WTC11 (cell line): ENCODE data around the gene PURA. TPM values are rescaled to one million over a fixed set of nuclear protein-coding genes. Genes with fewer than 3 reads are reported as not detected.

Experiments
- ATAC-seq: fragments of 200-7000 bp; cut with Tn5 transposase; 2 replicates; pipeline ENCODE4 v1.10.0; 2021; ENCODE audit warnings: mild to moderate bottlenecking, moderate library complexity
- CTCF ChIA-PET: fragments of 300-600 bp; sonication (Branson Sonifier 250); formaldehyde crosslinking; loops from one replicate; lab custom pipeline; 2021; ENCODE audit warnings: antibody characterized with exemption; lab: Charles Lee
- POLR2A ChIA-PET: fragments of 350-600 bp; sonication (Branson Sonifier 250); formaldehyde crosslinking; loops from one replicate; lab custom pipeline; 2021; ENCODE audit warnings: antibody characterized with exemption; lab: Charles Lee
- DNase-seq: peaks from one replicate; pipeline ENCODE4 v3.0.0; 2021; ENCODE audit warnings: low spot score
- H3K27ac Mint-ChIP-seq: 2 replicates; pipeline ENCODE4 v1.8.0; 2021; ENCODE audit warnings: mixed read lengths
- H3K27me3 Mint-ChIP-seq: 2 replicates; pipeline ENCODE4 v1.8.0; 2021; ENCODE audit warnings: low read depth, mild to moderate bottlenecking, moderate library complexity, mixed read lengths
- H3K36me3 Mint-ChIP-seq: 2 replicates; pipeline ENCODE4 v1.8.0; 2021; ENCODE audit warnings: mixed read lengths
- H3K4me1 Mint-ChIP-seq: 2 replicates; pipeline ENCODE4 v1.8.0; 2022; ENCODE audit warnings: mixed read lengths
- H3K4me3 Mint-ChIP-seq: 2 replicates; pipeline ENCODE4 v1.8.0; 2021; ENCODE audit warnings: mild to moderate bottlenecking, moderate library complexity, mixed read lengths
- H3K9me3 Mint-ChIP-seq: 2 replicates; pipeline ENCODE4 v1.8.0; 2021; ENCODE audit warnings: mixed read lengths
- GABPB1 ChIP-seq: sonication (generic); formaldehyde crosslinking; IDR thresholded peaks from 2 replicates; pipeline ENCODE4 v1.8.1; 2023; ENCODE audit warnings: mild to moderate bottlenecking, missing genetic modification reagents
- GRHL2 ChIP-seq: fragments of 250-450 bp; sonication (Bioruptor Pico); IDR thresholded peaks from 2 replicates; pipeline ENCODE4 v1.8.0; 2022; ENCODE audit warnings: mild to moderate bottlenecking, moderate library complexity; ENCODE audit not compliant: insufficient replicate concordance, severe bottlenecking
- HMGA2 ChIP-seq: fragments of 250-450 bp; sonication (Bioruptor Pico); IDR thresholded peaks from 2 replicates; pipeline ENCODE4 v1.4.0; 2021; ENCODE audit warnings: mild to moderate bottlenecking, moderate library complexity
- IRF2 ChIP-seq: sonication (generic); formaldehyde crosslinking; IDR thresholded peaks from 2 replicates; pipeline ENCODE4 v1.8.0; 2022; ENCODE audit warnings: low read depth, missing genetic modification reagents, borderline replicate concordance
- NFATC4 ChIP-seq: fragments of 250-450 bp; sonication (Bioruptor Pico); IDR thresholded peaks from 2 replicates; pipeline ENCODE4 v1.9.0; 2021; ENCODE audit warnings: mild to moderate bottlenecking
- NFYB ChIP-seq: sonication (generic); formaldehyde crosslinking; conservative IDR thresholded peaks from 2 replicates; pipeline ENCODE4 v1.8.0; 2022; ENCODE audit warnings: low read depth, missing genetic modification reagents
- PRRX2 ChIP-seq: fragments of 250-450 bp; sonication (Bioruptor Pico); IDR thresholded peaks from 2 replicates; pipeline ENCODE4 v1.8.0; 2021; ENCODE audit warnings: mild to moderate bottlenecking
- RELA ChIP-seq: sonication (generic); formaldehyde crosslinking; IDR thresholded peaks from 2 replicates; pipeline ENCODE4 v1.8.1; 2022; ENCODE audit warnings: missing genetic modification reagents, mild to moderate bottlenecking, borderline replicate concordance
- RORB ChIP-seq: fragments of 250-450 bp; sonication (Bioruptor Pico); IDR thresholded peaks from 2 replicates; pipeline ENCODE4 v1.9.0; 2021; ENCODE audit warnings: mild to moderate bottlenecking
- ZNF281 ChIP-seq: sonication (generic); formaldehyde crosslinking; IDR thresholded peaks from 2 replicates; pipeline ENCODE4 v1.8.0; 2023; ENCODE audit warnings: mild to moderate bottlenecking, missing genetic modification reagents
- ZNF317 ChIP-seq: sonication (generic); formaldehyde crosslinking; IDR thresholded peaks from 2 replicates; pipeline ENCODE4 v1.8.1; 2023; ENCODE audit warnings: low read depth, mild to moderate bottlenecking, moderate library complexity, missing genetic modification reagents, borderline replicate concordance
- ZNF416 ChIP-seq: fragments of 250-450 bp; sonication (Bioruptor Pico); IDR thresholded peaks from 2 replicates; pipeline ENCODE4 v1.9.0; 2021; ENCODE audit warnings: mild to moderate bottlenecking, inconsistent platforms
- total RNA-seq: library from RNA; stranded (reverse); gene quantifications from 3 replicates; pipeline ENCODE4 v1.2.3, GENCODE V29; 2021
- TF ChIP-seq, protein P1 (sequence below): fragments of 250-450 bp; sonication (Bioruptor Pico); IDR thresholded peaks from 2 replicates; pipeline ENCODE4 v1.9.0; 2021; ENCODE audit warnings: mild to moderate bottlenecking
- TF ChIP-seq, protein P2 (sequence below): fragments of 250-450 bp; sonication (Bioruptor Pico); IDR thresholded peaks from 2 replicates; pipeline ENCODE4 v1.8.0; 2021; ENCODE audit warnings: mild to moderate bottlenecking
- TF ChIP-seq, protein P3 (sequence below): fragments of 250-450 bp; sonication (Bioruptor Pico); IDR thresholded peaks from 2 replicates; pipeline ENCODE4 v1.9.0; 2021; ENCODE audit warnings: mild to moderate bottlenecking
- TF ChIP-seq, protein P4 (sequence below): sonication (generic); formaldehyde crosslinking; IDR thresholded peaks from 2 replicates; pipeline ENCODE4 v1.8.1; 2023; ENCODE audit warnings: mild to moderate bottlenecking, missing genetic modification reagents
- TF ChIP-seq, protein P5 (sequence below): sonication (generic); formaldehyde crosslinking; IDR thresholded peaks from 2 replicates; pipeline ENCODE4 v1.8.0; 2022; ENCODE audit warnings: mild to moderate bottlenecking, missing genetic modification reagents
- TF ChIP-seq, protein P6 (sequence below): fragments of 200-600 bp; IDR thresholded peaks from 2 replicates; pipeline ENCODE4 v1.8.0; 2022; ENCODE audit warnings: antibody characterized with exemption

Gene PURA
- total RNA-seq, 1 experiment from 2014 or later: 9.0 TPM

DNA sequence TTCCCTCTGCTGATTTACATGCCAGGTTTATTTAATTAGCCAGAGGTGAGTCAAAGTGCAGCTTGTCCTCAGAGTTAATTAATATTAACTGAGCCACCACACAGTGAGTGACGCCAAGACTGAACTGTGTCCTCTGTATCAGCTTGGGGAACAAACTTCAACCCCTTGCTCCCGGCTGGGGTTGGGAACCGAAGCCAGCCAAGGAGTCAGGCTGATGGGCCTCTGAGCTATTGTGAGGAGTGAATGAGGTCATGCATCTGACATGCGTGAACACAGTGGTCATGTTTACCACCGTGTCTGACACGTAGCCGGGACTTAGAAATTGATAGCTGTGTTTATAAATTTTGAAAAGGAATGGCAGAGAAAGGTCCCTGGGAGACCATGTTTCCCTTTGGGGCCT lies 28.9 kb downstream of the PURA start:
- peaks cover 13% of the 10 kb centered on the region for H3K4me1 Mint-ChIP-seq
- DNase-seq (no peak), ATAC-seq (no peak)
- H3K27ac Mint-ChIP-seq: no peak overlapping the region
- ChIA-PET CTCF (interaction anchor here (4.5 to 6.2 kb wide), 4 partner anchors 10 to 68 kb away, joined by 42 to 92 read pairs (median 66); partner anchors contain the start of gene PURA), POLR2A (no interaction called here)
- no peaks in the 10 kb centered on the region for H3K9me3 Mint-ChIP-seq
- H3K4me3 Mint-ChIP-seq: no peak overlapping the region
- no peaks in the 10 kb centered on the region for H3K36me3 Mint-ChIP-seq
- TF ChIP-seq ZNF281 (CRISPR knock-in tag) (no peak), GABPB1 (CRISPR knock-in tag) (no peak), RORB (no peak), HMGA2 (CRISPR knock-in tag) (no peak), ZNF416 (CRISPR knock-in tag) (no peak), NFATC4 (no peak), NFYB (CRISPR knock-in tag) (no peak), IRF2 (CRISPR knock-in tag) (no peak), ZNF317 (CRISPR knock-in tag) (no peak), PRRX2 (no peak), RELA (CRISPR knock-in tag) (no peak), GRHL2 (no peak)
- TF ChIP-seq, protein P1, sequence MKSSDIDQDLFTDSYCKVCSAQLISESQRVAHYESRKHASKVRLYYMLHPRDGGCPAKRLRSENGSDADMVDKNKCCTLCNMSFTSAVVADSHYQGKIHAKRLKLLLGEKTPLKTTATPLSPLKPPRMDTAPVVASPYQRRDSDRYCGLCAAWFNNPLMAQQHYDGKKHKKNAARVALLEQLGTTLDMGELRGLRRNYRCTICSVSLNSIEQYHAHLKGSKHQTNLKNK (CRISPR knock-in tag): no peak
- TF ChIP-seq, protein P2, sequence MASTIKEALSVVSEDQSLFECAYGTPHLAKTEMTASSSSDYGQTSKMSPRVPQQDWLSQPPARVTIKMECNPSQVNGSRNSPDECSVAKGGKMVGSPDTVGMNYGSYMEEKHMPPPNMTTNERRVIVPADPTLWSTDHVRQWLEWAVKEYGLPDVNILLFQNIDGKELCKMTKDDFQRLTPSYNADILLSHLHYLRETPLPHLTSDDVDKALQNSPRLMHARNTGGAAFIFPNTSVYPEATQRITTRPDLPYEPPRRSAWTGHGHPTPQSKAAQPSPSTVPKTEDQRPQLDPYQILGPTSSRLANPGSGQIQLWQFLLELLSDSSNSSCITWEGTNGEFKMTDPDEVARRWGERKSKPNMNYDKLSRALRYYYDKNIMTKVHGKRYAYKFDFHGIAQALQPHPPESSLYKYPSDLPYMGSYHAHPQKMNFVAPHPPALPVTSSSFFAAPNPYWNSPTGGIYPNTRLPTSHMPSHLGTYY: no peak
- TF ChIP-seq, protein P3, sequence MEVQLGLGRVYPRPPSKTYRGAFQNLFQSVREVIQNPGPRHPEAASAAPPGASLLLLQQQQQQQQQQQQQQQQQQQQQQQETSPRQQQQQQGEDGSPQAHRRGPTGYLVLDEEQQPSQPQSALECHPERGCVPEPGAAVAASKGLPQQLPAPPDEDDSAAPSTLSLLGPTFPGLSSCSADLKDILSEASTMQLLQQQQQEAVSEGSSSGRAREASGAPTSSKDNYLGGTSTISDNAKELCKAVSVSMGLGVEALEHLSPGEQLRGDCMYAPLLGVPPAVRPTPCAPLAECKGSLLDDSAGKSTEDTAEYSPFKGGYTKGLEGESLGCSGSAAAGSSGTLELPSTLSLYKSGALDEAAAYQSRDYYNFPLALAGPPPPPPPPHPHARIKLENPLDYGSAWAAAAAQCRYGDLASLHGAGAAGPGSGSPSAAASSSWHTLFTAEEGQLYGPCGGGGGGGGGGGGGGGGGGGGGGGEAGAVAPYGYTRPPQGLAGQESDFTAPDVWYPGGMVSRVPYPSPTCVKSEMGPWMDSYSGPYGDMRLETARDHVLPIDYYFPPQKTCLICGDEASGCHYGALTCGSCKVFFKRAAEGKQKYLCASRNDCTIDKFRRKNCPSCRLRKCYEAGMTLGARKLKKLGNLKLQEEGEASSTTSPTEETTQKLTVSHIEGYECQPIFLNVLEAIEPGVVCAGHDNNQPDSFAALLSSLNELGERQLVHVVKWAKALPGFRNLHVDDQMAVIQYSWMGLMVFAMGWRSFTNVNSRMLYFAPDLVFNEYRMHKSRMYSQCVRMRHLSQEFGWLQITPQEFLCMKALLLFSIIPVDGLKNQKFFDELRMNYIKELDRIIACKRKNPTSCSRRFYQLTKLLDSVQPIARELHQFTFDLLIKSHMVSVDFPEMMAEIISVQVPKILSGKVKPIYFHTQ (CRISPR knock-in tag): no peak
- TF ChIP-seq, protein P4, sequence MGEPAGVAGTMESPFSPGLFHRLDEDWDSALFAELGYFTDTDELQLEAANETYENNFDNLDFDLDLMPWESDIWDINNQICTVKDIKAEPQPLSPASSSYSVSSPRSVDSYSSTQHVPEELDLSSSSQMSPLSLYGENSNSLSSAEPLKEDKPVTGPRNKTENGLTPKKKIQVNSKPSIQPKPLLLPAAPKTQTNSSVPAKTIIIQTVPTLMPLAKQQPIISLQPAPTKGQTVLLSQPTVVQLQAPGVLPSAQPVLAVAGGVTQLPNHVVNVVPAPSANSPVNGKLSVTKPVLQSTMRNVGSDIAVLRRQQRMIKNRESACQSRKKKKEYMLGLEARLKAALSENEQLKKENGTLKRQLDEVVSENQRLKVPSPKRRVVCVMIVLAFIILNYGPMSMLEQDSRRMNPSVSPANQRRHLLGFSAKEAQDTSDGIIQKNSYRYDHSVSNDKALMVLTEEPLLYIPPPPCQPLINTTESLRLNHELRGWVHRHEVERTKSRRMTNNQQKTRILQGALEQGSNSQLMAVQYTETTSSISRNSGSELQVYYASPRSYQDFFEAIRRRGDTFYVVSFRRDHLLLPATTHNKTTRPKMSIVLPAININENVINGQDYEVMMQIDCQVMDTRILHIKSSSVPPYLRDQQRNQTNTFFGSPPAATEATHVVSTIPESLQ: no peak
- TF ChIP-seq, protein P5, sequence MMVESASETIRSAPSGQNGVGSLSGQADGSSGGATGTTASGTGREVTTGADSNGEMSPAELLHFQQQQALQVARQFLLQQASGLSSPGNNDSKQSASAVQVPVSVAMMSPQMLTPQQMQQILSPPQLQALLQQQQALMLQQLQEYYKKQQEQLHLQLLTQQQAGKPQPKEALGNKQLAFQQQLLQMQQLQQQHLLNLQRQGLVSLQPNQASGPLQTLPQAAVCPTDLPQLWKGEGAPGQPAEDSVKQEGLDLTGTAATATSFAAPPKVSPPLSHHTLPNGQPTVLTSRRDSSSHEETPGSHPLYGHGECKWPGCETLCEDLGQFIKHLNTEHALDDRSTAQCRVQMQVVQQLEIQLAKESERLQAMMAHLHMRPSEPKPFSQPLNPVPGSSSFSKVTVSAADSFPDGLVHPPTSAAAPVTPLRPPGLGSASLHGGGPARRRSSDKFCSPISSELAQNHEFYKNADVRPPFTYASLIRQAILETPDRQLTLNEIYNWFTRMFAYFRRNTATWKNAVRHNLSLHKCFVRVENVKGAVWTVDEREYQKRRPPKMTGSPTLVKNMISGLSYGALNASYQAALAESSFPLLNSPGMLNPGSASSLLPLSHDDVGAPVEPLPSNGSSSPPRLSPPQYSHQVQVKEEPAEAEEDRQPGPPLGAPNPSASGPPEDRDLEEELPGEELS: no peak
- TF ChIP-seq, protein P6, sequence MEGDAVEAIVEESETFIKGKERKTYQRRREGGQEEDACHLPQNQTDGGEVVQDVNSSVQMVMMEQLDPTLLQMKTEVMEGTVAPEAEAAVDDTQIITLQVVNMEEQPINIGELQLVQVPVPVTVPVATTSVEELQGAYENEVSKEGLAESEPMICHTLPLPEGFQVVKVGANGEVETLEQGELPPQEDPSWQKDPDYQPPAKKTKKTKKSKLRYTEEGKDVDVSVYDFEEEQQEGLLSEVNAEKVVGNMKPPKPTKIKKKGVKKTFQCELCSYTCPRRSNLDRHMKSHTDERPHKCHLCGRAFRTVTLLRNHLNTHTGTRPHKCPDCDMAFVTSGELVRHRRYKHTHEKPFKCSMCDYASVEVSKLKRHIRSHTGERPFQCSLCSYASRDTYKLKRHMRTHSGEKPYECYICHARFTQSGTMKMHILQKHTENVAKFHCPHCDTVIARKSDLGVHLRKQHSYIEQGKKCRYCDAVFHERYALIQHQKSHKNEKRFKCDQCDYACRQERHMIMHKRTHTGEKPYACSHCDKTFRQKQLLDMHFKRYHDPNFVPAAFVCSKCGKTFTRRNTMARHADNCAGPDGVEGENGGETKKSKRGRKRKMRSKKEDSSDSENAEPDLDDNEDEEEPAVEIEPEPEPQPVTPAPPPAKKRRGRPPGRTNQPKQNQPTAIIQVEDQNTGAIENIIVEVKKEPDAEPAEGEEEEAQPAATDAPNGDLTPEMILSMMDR: no peak
- H3K27me3 Mint-ChIP-seq: peaks cover 47% of the 10 kb centered on the region
